Calu3 (cell line): ENCODE results near the gene PDS5B. TPM values are rescaled to one million over a fixed set of nuclear protein-coding genes. Genes with fewer than 3 reads are reported as not detected.
"Not testable (repeated sequence)": the region's sequence is repeated elsewhere in the genome, so short reads cannot be mapped to it uniquely, and the experiment has no call there.

Experiments
- BruUV-seq: library from RNA; stranded (reverse); fragments of 400-500 nt; replicated peaks from 2 replicates; lab custom pipeline; 2021; lab: Mats Ljungman, UMichigan
- CTCF ChIA-PET: fragments of 300-600 bp; sonication (Branson Sonifier 250); formaldehyde crosslinking; loops from one replicate; lab custom pipeline; 2022; ENCODE audit warnings: antibody characterized with exemption; lab: Charles Lee
- DNase-seq: peaks from one replicate; pipeline ENCODE4 v3.0.0; 2022
- H3K27ac Mint-ChIP-seq: one replicate; pipeline ENCODE4 v1.8.0; 2022; ENCODE audit warnings: mixed read lengths; ENCODE audit not compliant: unreplicated experiment
- H3K27me3 Mint-ChIP-seq: one replicate; pipeline ENCODE4 v1.8.0; 2022; ENCODE audit warnings: mixed read lengths; ENCODE audit not compliant: unreplicated experiment
- H3K36me3 Mint-ChIP-seq: one replicate; pipeline ENCODE4 v1.8.0; 2022; ENCODE audit warnings: mild to moderate bottlenecking, moderate library complexity, mixed read lengths; ENCODE audit not compliant: insufficient read depth, unreplicated experiment
- H3K4me1 Mint-ChIP-seq: one replicate; pipeline ENCODE4 v1.8.0; 2022; ENCODE audit warnings: mild to moderate bottlenecking, low read depth, mixed read lengths; ENCODE audit not compliant: unreplicated experiment
- H3K4me3 Mint-ChIP-seq: one replicate; pipeline ENCODE4 v1.8.0; 2022; ENCODE audit warnings: mild to moderate bottlenecking, low read depth, moderate library complexity, mixed read lengths; ENCODE audit not compliant: unreplicated experiment
- H3K9me3 Mint-ChIP-seq: one replicate; pipeline ENCODE4 v1.8.0; 2022; ENCODE audit warnings: low read depth, mixed read lengths; ENCODE audit not compliant: unreplicated experiment
- CTCF ChIP-seq: fragments of 200-600 bp; IDR thresholded peaks from one replicate; pipeline ENCODE4 v1.8.0; 2022; ENCODE audit warnings: antibody characterized with exemption; ENCODE audit not compliant: unreplicated experiment
- intact Hi-C: fragments of 100-400 bp; cut with micrococcal nuclease; formaldehyde crosslinking; loops from one replicate; pipeline ENCODE4 v1.10.0; 2022; ENCODE audit not compliant: unreplicated experiment
- total RNA-seq: library from RNA; stranded (reverse); gene quantifications from 2 replicates; pipeline ENCODE4 v1.2.3, GENCODE V29; 2022

PDS5B gene
- total RNA-seq, 1 experiment from 2014 or later = 33.9 TPM

- no peaks in the 10 kb centered on the region for H3K27me3 Mint-ChIP-seq
Measured at GRCh38 chr13:32823597-32823996, 237.3 kb downstream of the PDS5B start.

GRCh38 chr13:32824061-32824460 lies 237.8 kb downstream of the PDS5B start:
- H3K36me3 Mint-ChIP-seq = no peaks in the 10 kb centered on the region
- no peaks in the 10 kb centered on the region for H3K9me3 Mint-ChIP-seq
- no peak overlapping the region for H3K27ac Mint-ChIP-seq
- no peak overlapping the region for H3K4me3 Mint-ChIP-seq
- BruUV-seq = no TSS peak
- intact Hi-C loops = no loop called here
- no peak for TF ChIP-seq CTCF
- no peak for DNase-seq
- H3K4me1 Mint-ChIP-seq = no peaks in the 10 kb centered on the region
- CTCF ChIA-PET = no interaction called here
- no peaks in the 10 kb centered on the region for H3K27me3 Mint-ChIP-seq

More at GRCh38 chr13:32823597-32823996, 237.3 kb downstream of the PDS5B start:
- DNase-seq = no peak
- no TSS peak for BruUV-seq
- intact Hi-C loops = no loop called here
- no peak overlapping the region for H3K4me3 Mint-ChIP-seq
- no peaks in the 10 kb centered on the region for H3K9me3 Mint-ChIP-seq
- H3K36me3 Mint-ChIP-seq = no peaks in the 10 kb centered on the region
- CTCF ChIA-PET = no interaction called here
- H3K27ac Mint-ChIP-seq = no peak overlapping the region
- no peaks in the 10 kb centered on the region for H3K4me1 Mint-ChIP-seq
- no peak for TF ChIP-seq CTCF

GRCh38 chr13:32824675-32825074 lies 238.4 kb downstream of the PDS5B start:
- BruUV-seq = no TSS peak
- Mint-ChIP-seq H3K27me3 (no peaks in the 10 kb centered on the region), H3K9me3 (no peaks in the 10 kb centered on the region), H3K4me3 (no peak overlapping the region), H3K27ac (no peak overlapping the region), H3K4me1 (no peaks in the 10 kb centered on the region), H3K36me3 (no peaks in the 10 kb centered on the region)
- no peak for DNase-seq
- CTCF ChIA-PET = no interaction called here
- intact Hi-C loops = no loop called here
- TF ChIP-seq CTCF = no peak

GRCh38 chr13:32825481-32825880 lies 239.2 kb downstream of the PDS5B start:
- BruUV-seq = no TSS peak
- no peaks in the 10 kb centered on the region for H3K4me1 Mint-ChIP-seq
- CTCF ChIA-PET = no interaction called here
- DNase-seq = no peak
- no peaks in the 10 kb centered on the region for H3K36me3 Mint-ChIP-seq
- H3K27me3 Mint-ChIP-seq = no peaks in the 10 kb centered on the region
- H3K4me3 Mint-ChIP-seq = no peak overlapping the region
- intact Hi-C loops = no loop called here
- no peaks in the 10 kb centered on the region for H3K9me3 Mint-ChIP-seq
- no peak for TF ChIP-seq CTCF
- no peak overlapping the region for H3K27ac Mint-ChIP-seq

GRCh38 chr13:32826372-32826771 lies 240.1 kb downstream of the PDS5B start:
- H3K4me1 Mint-ChIP-seq, H3K36me3 Mint-ChIP-seq, intact Hi-C loops, DNase-seq, CTCF ChIA-PET, H3K4me3 Mint-ChIP-seq, H3K27me3 Mint-ChIP-seq, BruUV-seq, H3K27ac Mint-ChIP-seq, H3K9me3 Mint-ChIP-seq: not testable (repeated sequence)

Other genes with a start within 250 kb of the PDS5B start
- gene N4BP2L1, start 158.3 kb upstream of the PDS5B start, total RNA-seq = 2.4 and 2.6 TPM in 2 replicates
- 85.2 and 89.7 TPM in 2 replicates for gene N4BP2L2, start 47.7 kb upstream of the PDS5B start, total RNA-seq